HepG2 (cell line): ENCODE data around the gene SMIM36. TPM values are rescaled to one million over a fixed set of nuclear protein-coding genes. Genes with fewer than 3 reads are reported as not detected.

Experiments
- CEBPG ChIP-seq: IDR thresholded peaks from 2 replicates; pipeline ENCODE4 v1.6.1; 2016
- EEA1 ChIP-seq: sonication (generic); formaldehyde crosslinking; IDR thresholded peaks from 2 replicates; pipeline ENCODE4 v1.5.1; 2020; ENCODE audit warnings: mild to moderate bottlenecking, missing genetic modification reagents, borderline replicate concordance
- HOXA3 ChIP-seq: sonication (generic); formaldehyde crosslinking; IDR thresholded peaks from 2 replicates; pipeline ENCODE4 v1.5.0; 2020; ENCODE audit warnings: missing genetic modification reagents
- KLF9 ChIP-seq: IDR thresholded peaks from 2 replicates; pipeline ENCODE4 v1.6.1; 2016; ENCODE audit warnings: low read depth
- KMT2B ChIP-seq: IDR thresholded peaks from 2 replicates; pipeline ENCODE4 v1.6.1; 2016; ENCODE audit warnings: missing genetic modification reagents, missing compliant biosample characterization
- MAX ChIP-seq: IDR thresholded peaks from 2 replicates; pipeline ENCODE4 v1.6.1; 2012; ENCODE audit warnings: inconsistent platforms
- MLX ChIP-seq: IDR thresholded peaks from 2 replicates; pipeline ENCODE4 v1.6.1; 2016
- NCOA1 ChIP-seq: sonication (generic); formaldehyde crosslinking; IDR thresholded peaks from 2 replicates; pipeline ENCODE4 v1.9.0; 2021; ENCODE audit warnings: missing genetic modification reagents
- NCOR1 ChIP-seq: fragments of 200-600 bp; sonication (generic); IDR thresholded peaks from 2 replicates; pipeline ENCODE4 v1.7.0; 2017; ENCODE audit warnings: antibody characterized with exemption, low read length, borderline replicate concordance
- NFIC ChIP-seq: IDR thresholded peaks from 2 replicates; pipeline ENCODE4 v1.6.1; 2012; ENCODE audit warnings: mild to moderate bottlenecking, low read length, inconsistent platforms
- PHF8 ChIP-seq: sonication (generic); formaldehyde crosslinking; IDR thresholded peaks from 2 replicates; pipeline ENCODE4 v1.5.0; 2020; ENCODE audit warnings: missing genetic modification reagents
- RBFOX2 ChIP-seq: fragments of 200-400 bp; formaldehyde crosslinking; IDR thresholded peaks from 2 replicates; pipeline ENCODE4 v1.6.1; 2017; ENCODE audit warnings: low read depth, mild to moderate bottlenecking, low read length
- SATB2 ChIP-seq: sonication (generic); formaldehyde crosslinking; IDR thresholded peaks from 2 replicates; pipeline ENCODE4 v1.5.0; 2020; ENCODE audit warnings: missing genetic modification reagents
- SSRP1 ChIP-seq: IDR thresholded peaks from 2 replicates; pipeline ENCODE4 v1.6.1; 2016; ENCODE audit warnings: control low read depth
- ZGPAT ChIP-seq: IDR thresholded peaks from 2 replicates; pipeline ENCODE4 v1.6.1; 2016; ENCODE audit warnings: mild to moderate bottlenecking
- ZNF138 ChIP-seq: sonication (generic); formaldehyde crosslinking; IDR thresholded peaks from 2 replicates; pipeline ENCODE4 v1.5.0; 2020; ENCODE audit warnings: mild to moderate bottlenecking, low read depth, missing genetic modification reagents
- ZNF446 ChIP-seq: sonication (generic); formaldehyde crosslinking; IDR thresholded peaks from 2 replicates; pipeline ENCODE4 v1.5.0; 2020; ENCODE audit warnings: mild to moderate bottlenecking, missing genetic modification reagents
- ZNF589 ChIP-seq: sonication (generic); formaldehyde crosslinking; conservative IDR thresholded peaks from 2 replicates; pipeline ENCODE4 v1.8.0; 2022; ENCODE audit warnings: mild to moderate bottlenecking, moderate library complexity, missing genetic modification reagents
- ZNF646 ChIP-seq: sonication (generic); formaldehyde crosslinking; IDR thresholded peaks from 2 replicates; pipeline ENCODE4 v1.9.0; 2021; ENCODE audit warnings: mild to moderate bottlenecking, missing genetic modification reagents
- polyA plus RNA-seq, 8 experiments: library from polyadenylated mRNA; depleted of rRNA in 3 of 8; stranded (reverse) in 7 of 8; unstranded in 1 of 8; fragments of >200 nt; fragmentation: Illumina TruSeq in 4 of 8; extraction: Trizol in 4 of 8; gene quantifications; 2 replicates each; pipeline versions ENCODE4 v1.2.1 to v1.2.3, GENCODE V29; 2011 to 2016; ENCODE audit warnings: low read depth in 4 of 8, missing spikeins in 1 of 8, mixed read lengths in 1 of 8; ENCODE audit not compliant: insufficient read depth in 1 of 8
- total RNA-seq, 5 experiments: library from RNA; depleted of rRNA; stranded (reverse); fragments of >200 nt; fragmentation: Illumina TruSeq; extraction: Trizol; gene quantifications; 2 replicates each; pipeline ENCODE4 v1.2.3, GENCODE V29; 2016; ENCODE audit warnings: low read depth in 1 of 5

Gene SMIM36
- total and polyA plus RNA-seq, 2 of the 13 experiments (the other 11 are each of a cell fraction or from before 2014, with no cell fraction given) = not detected

- TF ChIP-seq ZNF646 (CRISPR knock-in tag) (peak; percentile 41; the same call in 1 of the 2 replicates), HOXA3 (CRISPR knock-in tag) (peak; percentile 48; the same call in 1 of the 2 replicates), KMT2B (CRISPR knock-in tag) (peak; percentile 61; the same call in 1 of the 2 replicates), ZNF446 (CRISPR knock-in tag) (no peak), ZNF589 (no peak), ZGPAT (CRISPR knock-in tag) (peak; percentile 91), MAX (peak; percentile 31; the same call in 1 of the 2 replicates), NFIC (peak; percentile 98), CEBPG (CRISPR knock-in tag) (peak; percentile 95), ZNF138 (no peak), RBFOX2 (peak; percentile 83), NCOA1 (CRISPR knock-in tag) (peak; percentile 70; the same call in 1 of the 2 replicates), KLF9 (peak; percentile 73), SSRP1 (CRISPR knock-in tag) (peak; percentile 87; the same call in 1 of the 2 replicates), SATB2 (0 out of 2 replicates have a peak, but pooled peaks have one; percentile 17), MLX (peak; percentile 49), PHF8 (CRISPR knock-in tag) (0 out of 2 replicates have a peak, but pooled peaks have one; percentile 27), NCOR1 (peak; percentile 97), EEA1 (CRISPR knock-in tag) (no peak)
Observed at GRCh38 chr17:55407641-55408566, 103.3 kb downstream of the SMIM36 start (continued).
